HG02852 (cell line): ENCODE results near the gene FGF11.
"Not testable (repeated sequence)": the region's sequence is repeated elsewhere in the genome, so short reads cannot be mapped to it uniquely, and the experiment has no call there.

Experiments used
- ATAC-seq: cut with Tn5 transposase; IDR thresholded peaks from one replicate; pipeline ENCODE4 v1.9.1; 2021; ENCODE audit warnings: mild to moderate bottlenecking, moderate library complexity; ENCODE audit not compliant: unreplicated experiment

FGF11 gene

DNA sequence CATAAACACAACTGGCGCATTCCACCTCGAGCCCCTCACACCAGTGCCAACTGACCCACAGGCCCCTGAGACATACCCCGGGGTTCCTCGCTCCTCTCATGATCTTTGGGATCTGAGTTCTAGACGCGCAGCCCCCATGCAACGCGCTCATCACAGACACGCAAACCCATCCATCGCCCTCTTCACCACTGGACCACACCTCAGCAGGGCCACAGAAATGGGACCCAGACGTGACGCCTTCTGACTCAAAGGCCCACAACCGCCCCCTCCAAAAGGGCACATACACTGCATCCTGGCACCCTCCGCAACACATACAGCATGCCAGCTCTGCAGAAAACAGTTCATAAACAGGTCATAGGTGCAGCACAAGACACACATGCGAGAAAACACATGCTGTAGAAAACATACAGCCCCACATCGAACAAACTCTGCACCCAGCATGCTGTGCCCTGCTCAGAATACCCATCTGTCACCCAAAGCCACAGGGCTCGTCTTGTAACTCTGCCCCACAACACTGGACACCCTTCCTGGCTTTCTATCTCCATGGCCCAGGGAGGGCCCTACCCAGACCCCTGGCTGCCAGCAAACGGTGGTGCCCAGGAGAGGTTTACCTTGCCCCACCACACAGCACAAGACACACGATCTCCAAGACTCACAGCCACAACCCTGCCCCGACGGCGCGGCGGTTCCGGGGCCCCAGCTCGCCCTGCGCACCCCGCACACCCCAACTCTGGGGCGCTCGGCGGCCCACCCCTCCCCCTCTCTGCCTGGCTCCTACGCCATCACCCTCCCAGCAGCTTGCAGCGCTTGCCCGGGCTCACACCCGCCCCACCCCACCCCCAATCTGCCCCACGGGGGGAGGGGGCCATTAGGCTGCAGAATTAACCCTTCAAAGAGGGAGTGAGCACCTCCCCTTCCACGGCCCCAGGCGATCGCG, 39.2 kb downstream of the FGF11 start:
- ATAC-seq = no peak

DNA sequence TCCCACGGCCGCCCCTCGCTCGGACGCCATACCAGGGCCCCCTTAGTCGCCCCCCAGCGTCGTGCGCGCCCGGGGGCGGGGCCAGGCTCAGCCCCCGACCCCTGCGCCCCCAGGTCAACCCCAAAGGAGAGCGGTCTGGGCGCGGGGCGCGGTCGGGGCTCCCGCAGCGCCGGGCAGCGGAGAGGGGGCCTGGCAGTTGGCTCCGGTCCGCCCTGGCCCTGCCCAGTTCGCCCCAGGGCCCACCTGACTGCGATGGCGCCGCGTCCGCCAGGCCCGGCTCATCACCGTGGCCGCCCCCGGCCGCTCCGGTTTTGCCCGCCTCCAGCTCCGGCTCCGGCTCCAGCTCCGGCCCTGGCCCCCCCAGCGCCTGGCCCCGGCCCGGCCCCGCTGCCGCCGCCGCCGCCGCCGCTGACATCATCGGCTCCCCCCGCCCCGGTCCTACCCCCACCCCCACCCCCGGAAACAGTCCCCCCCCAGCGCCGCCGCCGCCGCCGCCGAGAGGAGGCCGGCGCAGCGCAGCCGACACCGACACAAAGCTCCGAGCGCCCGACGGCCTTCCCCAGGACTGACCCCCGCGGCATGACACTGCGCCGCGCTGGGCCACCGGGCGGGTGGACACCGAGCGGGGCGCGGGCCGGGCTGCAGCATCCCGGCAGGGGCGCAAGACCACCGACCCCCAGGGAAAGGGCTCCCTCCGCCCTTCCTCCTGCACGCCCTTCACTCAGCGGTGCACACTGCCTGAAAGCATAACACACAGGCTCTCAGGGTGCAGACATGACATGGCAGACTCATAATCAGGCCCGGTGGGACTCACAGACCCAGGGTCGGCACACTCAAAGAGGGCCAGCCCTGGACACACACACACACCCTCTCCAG, 40.1 kb downstream of the FGF11 start, which contains the start of gene ZBTB4:
Gene ZBTB4 (minus strand): TSS at position 419 of the 876 bp plus-strand sequence. CDS start 12,830 bp downstream, outside the sequence.
- ATAC-seq = no peak

DNA sequence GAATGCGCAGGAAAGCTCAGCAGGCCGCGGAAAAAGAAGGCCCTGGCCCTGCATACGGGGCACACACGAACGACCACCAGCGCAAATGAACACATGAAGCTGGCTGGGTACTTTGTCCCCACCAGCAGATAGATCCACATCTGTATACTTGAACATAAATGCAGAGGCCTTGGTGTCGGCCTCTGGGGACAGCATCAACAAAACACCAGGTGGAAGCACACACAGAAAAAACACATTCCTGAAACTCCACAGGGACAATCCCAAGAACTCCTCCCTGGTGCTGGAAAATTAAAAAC, 40.7 kb downstream of the FGF11 start:
- no peak for ATAC-seq

DNA sequence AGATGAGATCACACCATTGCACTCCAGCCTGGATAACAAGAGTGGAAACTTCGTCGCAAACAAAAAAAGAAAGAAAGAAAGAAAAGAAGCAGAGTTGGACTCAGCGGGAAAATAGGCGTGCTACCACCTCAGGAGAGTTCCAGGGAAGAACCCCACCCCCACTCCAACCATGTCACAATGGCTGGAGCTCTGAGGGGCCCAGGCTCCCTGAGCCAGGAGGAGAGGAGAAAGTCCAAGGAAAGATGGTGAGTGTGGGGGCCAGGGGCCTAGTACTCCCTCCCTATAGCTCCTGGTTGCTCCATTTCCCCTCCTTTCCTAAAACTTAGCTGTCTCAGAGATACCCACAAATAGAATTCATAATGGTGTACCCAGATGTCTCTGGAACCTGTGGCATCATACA, 42.0 kb downstream of the FGF11 start, which contains the start of gene SLC35G6:
Gene SLC35G6 (plus strand): TSS at position 172 of the 400 bp plus-strand sequence. CDS start 71 bp downstream, at position 243.
- ATAC-seq = not testable (repeated sequence)

DNA sequence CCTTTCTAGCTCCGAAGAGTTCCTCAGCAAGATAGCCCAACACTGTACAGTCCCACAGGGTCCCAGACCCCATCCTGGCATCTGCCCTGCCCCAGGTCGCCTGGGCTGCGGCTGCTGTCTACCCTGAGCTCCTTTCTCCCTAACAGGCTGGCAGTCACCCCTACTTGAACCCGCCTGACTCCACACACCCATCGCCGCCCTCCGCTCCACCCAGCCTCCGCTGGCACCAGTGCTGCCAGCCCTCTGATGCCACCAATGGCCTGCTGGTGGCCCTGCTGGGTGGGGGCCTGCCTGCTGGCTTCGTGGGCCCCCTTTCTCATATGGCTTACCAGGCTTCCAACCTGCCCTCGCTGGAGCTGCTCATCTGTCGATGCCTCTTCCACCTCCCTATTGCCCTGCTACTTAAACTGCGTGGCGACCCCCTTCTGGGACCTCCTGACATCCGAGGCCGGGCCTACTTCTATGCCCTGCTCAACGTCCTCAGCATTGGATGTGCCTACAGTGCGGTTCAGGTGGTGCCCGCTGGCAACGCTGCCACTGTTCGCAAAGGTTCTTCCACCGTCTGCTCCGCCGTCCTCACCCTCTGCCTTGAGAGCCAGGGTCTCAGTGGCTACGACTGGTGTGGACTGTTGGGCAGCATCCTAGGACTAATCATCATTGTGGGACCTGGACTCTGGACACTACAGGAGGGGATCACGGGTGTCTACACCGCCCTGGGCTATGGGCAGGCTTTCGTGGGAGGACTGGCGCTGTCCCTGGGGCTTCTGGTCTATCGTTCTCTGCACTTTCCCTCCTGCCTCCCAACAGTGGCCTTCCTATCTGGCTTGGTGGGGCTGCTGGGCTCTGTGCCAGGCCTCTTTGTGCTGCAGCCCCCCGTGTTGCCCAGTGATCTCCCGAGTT, 42.8 kb downstream of the FGF11 start:
- not testable (repeated sequence) for ATAC-seq

DNA sequence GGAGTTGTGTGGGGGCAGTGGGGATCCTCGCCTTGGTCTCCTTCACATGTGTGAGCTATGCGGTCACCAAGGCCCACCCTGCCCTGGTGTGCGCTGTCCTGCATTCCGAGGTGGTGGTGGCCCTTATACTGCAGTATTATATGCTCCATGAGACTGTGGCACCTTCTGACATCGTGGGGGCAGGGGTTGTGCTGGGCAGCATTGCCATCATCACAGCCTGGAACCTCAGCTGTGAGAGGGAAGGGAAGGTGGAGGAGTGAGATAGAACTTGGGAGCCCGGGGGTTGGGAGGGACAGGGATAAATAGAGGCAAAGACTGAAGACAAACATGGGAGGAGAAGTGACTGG, 43.4 kb downstream of the FGF11 start:
- not testable (repeated sequence) for ATAC-seq

DNA sequence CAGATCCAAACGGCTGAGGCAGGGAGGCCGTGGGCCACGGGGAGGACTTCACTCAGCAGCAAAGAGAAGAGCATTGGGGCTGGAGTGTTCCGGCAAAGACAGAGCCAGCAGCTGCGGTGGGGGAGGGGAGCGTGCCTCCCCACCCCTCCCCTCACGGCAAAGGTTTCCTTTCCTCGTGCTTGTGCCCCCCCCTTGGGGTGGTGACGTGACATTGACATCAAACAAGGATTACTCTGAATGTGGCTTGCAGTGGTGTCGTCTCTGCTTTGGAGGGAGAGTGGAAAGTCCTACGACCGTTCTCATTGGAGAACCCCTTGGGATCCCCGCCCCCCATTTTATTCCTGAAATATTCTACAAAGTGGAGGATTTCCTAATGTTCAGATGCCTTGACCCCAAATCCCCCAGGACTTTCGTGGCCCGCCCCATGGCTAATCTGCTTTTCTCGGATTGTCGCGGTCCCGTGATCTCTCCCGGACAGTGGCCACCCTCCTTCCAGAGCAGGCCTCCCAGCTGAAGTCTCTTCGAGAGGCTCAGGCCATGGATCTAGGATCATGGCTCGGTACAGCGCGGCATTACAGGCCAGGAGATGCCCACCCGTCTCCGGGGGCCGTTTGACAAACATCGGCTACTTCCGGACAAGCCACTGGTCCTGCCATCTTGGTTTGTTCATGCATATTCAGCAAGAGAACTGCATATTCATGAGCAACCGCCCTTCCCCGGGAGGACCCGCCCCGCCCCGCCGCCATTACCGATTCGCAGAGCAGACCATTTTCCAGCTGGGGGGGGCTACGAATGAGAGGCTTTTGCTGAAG, 44.1 kb downstream of the FGF11 start:
- peak; percentile 29 for ATAC-seq

DNA sequence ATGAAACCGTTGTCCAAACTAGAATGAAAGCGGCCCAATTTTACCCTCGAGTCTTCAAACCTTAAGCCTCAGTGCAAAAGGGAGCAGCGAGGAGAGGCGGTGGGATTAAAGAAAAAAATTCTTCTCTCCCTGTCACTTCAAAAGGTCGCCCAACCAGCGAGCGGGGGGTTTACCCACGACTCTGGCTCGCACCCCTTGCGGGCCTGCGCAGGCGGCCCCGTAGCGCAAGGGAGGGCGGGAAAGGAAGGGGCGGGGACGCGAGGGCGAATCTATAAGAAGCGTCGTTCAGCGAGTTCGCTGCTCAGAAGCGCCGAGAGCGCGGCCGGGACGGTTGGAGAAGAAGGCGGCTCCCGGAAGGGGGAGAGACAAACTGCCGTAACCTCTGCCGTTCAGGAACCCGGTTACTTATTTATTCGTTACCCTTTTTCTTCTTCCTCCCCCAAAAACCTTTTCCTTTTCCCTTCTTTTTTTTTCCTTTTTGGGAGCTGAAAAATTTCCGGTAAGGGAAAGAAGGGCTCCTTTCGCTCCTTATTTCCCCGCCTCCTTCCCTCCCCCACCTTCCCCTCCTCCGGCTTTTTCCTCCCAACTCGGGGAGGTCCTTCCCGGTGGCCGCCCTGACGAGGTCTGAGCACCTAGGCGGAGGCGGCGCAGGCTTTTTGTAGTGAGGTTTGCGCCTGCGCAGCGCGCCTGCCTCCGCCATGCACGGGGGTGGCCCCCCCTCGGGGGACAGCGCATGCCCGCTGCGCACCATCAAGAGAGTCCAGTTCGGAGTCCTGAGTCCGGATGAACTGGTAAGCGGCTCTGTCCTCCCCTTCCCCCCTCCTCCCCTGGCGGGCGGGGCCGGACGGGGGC, 45.0 kb downstream of the FGF11 start, which contains the start of gene POLR2A:
Gene POLR2A (plus strand): TSS at position 300 of the 852 bp plus-strand sequence.
- ATAC-seq = peak; percentile 52

DNA sequence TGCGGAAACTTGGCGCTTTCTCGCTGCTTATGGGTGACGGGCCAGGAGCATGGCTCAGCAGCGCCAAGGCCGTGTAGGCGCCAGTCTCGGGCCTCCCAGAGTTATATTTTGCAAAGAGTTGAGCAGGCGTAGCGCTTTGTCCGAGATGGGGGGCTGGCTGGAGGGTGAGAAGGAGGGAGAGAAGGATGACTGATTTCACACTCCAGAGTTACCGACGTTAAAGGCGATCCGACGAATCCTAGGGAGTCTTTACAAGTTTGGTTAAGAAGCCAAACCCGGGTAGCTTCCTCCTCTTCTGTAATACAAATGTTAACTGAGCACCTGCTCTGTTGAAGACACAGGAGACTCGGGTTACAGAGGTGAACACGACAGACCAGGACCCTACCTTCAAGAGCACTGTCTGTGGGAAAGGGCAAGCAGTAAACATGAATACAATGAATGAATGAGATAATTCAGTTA, 45.6 kb downstream of the FGF11 start:
- ATAC-seq = no peak

DNA sequence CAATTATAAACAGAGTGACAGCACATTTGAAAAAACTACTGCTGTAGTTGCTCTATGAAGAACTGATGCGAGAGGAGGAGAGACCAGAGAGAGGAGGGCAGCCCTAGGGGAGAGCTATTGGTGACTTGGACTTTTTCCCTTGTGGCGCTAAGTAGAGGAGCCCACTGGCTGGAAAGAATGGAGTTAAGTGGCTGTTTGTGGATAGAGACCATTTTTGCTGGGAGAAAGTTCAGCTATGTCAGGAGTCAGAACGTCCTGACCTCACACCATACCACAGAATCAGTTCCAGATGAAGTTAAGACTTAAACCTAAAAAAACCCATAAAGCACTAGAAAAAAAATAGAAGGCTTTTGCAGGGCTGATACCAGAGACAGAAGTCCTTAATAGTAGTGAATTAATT, 46.9 kb downstream of the FGF11 start:
- no peak for ATAC-seq

DNA sequence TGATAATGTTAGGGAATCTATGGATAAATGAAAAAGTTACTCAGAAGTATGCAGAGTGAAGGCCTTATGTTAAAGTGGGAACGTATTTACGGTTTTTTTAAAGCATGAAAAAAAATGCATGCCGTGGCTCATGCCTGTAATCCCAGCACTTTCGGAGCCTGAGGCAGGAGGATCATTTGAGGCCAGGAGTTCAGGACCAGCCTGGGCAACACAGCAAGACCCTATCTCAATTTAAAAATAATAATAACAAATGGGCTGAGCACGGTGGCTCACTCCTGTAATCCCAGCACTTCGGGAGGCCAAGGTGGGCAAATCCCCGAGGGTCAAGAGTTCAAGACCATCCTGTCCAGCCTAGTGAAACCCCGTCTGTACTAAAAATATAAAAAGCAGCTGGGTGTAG, 50.8 kb downstream of the FGF11 start:
- ATAC-seq = no peak

DNA sequence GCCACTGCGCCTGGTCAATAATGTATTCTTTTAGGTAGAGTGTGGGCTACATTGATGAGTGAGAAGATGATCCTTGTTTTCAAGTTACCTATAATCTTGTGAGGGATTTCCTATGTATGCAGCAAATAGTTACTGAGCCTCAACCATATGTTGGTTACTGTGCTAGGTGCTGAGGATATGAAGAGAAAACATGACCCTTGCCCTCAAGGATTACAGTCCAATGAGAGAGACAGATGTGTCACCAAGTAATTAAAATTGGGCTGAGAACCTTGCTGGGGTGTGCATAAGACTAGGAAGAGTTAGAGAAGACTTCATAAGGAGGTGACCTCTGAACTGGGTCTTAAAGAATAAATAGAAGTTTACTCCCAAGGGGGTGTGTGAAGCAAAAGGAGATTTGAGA, 52.3 kb downstream of the FGF11 start:
- ATAC-seq = no peak

DNA sequence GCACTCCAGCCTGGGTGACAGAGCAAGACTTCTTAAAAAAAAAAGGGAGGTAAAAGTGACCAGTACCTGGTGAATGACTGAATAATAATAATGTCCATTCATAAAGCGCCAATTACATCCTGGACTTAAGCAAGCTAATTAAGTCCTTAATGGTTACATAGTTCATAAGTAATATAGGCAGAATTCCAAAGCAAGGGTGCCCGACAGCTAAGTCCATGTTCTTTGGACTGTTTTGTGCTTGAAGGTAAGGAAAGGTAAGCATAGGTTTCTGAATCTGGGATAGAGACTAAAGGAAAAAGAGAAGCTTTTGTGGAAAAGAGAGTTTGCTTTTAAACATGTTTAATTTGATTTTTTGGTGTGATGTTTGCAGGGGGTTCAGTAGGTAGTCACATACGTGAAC, 54.6 kb downstream of the FGF11 start:
- no peak for ATAC-seq
